ENCODE data around the gene DDAH1. TPM values are rescaled to one million over a fixed set of nuclear protein-coding genes. Genes with fewer than 3 reads are reported as not detected.

The DDAH1 gene
- total RNA-seq, 1 experiment from 2014 or later, result 36.3 TPM

DNA sequence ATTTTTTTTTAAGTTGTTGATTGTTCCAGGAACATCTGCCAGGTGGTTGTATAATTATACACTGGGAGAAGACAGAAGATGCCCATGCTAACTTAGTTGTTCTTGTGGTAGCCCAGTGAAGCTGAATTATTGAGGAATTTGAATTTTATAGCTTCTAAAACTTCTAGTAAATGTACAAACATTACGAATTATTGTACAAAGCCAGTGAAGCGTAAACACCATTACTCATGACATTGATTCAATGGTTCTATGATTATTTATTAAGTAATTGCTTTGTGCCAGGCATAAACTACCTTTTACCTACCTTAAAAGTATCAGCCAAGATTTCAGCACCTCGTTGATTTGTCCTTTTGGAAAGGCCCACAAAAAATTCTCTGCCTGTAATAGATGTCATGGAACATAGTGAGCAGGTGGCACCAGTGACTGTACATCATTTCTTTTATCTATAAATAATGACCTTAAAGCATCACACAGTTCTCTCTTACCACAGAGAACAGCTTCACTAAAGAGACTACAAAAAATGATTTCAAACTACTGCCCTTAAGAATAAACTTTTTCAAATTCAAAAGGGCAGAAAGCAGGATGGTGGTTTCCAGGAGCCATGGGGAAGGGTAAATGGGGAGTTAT, 113.6 kb downstream of the DDAH1 start:
- Mint-ChIP-seq H3K27me3 (ENCODE audit: low read depth) (no peaks in the 10 kb centered on the region), H3K4me1 (peaks cover 9 to 13% of the 10 kb centered on the region in 2 experiments; a peak in 3 of 4 replicates), H3K27ac (no peak overlapping the region), H3K9me3 (no peaks in the 10 kb centered on the region), H3K4me3 (no peak overlapping the region), H3K36me3 (ENCODE audit: insufficient read depth in 1 of 3, low read depth in 3 of 3) (peaks cover 0 to 25% (median 2%) of the 10 kb centered on the region in 3 experiments; a peak in 5 of 7 replicates)
- Histone ChIP-seq H3K27me3 (ENCODE audit: insufficient read depth, low read length) (no peaks in the 10 kb centered on the region), H3K4ac (ENCODE audit: low read depth, low read length) (no peak overlapping the region), H2AK5ac (ENCODE audit: insufficient read length, low read length) (no peak overlapping the region), H3T11ph (ENCODE audit: low read length) (no peak overlapping the region), H3K56ac (ENCODE audit: insufficient read length, low read depth, low read length) (no peak overlapping the region), H3K14ac (ENCODE audit: insufficient read depth, low read length) (no peak overlapping the region), H2BK20ac (ENCODE audit: low read depth, low read length, poor library complexity, severe bottlenecking) (no peak overlapping the region), H4K5ac (ENCODE audit: insufficient read length, low read depth, low read length) (no peak overlapping the region), H3K27ac (ENCODE audit: insufficient read length, low read depth, low read length) (no peak overlapping the region), H3K23me2 (ENCODE audit: insufficient read length, low read depth, low read length, poor library complexity, severe bottlenecking) (no peaks in the 10 kb centered on the region), H4K8ac (replicated peaks; ENCODE audit: insufficient read length, low read depth, low read length) (no peak overlapping the region), H3K79me1 (ENCODE audit: insufficient read depth, low read depth, low read length, poor library complexity, severe bottlenecking) (no peaks in the 10 kb centered on the region), H3K23ac (ENCODE audit: insufficient read length, low read depth, low read length) (no peak overlapping the region), H3K79me2 (ENCODE audit: insufficient read depth, low read length) (no peaks in the 10 kb centered on the region), H3K9me3 (ENCODE audit: control insufficient read depth, low read depth, low read length) (no peaks in the 10 kb centered on the region), H3K4me2 (ENCODE audit: insufficient read depth, insufficient read length, low read length) (no peak overlapping the region), H3K18ac (ENCODE audit: insufficient read length, low read depth, low read length) (no peak overlapping the region), H2AFZ (ENCODE audit: low read length) (no peak overlapping the region), H2BK5ac (ENCODE audit: insufficient read length, low read length) (no peak overlapping the region), H2BK12ac (ENCODE audit: insufficient read length, low read depth, low read length) (no peak overlapping the region), H4K91ac (ENCODE audit: insufficient read length, low read depth, low read length) (no peak overlapping the region), H3K9ac (ENCODE audit: extremely low read depth, insufficient read length, low read length) (no peak overlapping the region), H2BK120ac (ENCODE audit: low read depth, low read length, poor library complexity, severe bottlenecking) (no peak overlapping the region), H3K4me1 (ENCODE audit: insufficient read depth, low read length) (peaks cover 7% of the 10 kb centered on the region; the same call in 1 of the 2 replicates), H2BK15ac (ENCODE audit: low read depth, low read length) (no peak overlapping the region), H4K20me1 (ENCODE audit: control insufficient read depth, insufficient read depth, insufficient read length) (no peaks in the 10 kb centered on the region)
- TF ChIP-seq, protein P1, sequence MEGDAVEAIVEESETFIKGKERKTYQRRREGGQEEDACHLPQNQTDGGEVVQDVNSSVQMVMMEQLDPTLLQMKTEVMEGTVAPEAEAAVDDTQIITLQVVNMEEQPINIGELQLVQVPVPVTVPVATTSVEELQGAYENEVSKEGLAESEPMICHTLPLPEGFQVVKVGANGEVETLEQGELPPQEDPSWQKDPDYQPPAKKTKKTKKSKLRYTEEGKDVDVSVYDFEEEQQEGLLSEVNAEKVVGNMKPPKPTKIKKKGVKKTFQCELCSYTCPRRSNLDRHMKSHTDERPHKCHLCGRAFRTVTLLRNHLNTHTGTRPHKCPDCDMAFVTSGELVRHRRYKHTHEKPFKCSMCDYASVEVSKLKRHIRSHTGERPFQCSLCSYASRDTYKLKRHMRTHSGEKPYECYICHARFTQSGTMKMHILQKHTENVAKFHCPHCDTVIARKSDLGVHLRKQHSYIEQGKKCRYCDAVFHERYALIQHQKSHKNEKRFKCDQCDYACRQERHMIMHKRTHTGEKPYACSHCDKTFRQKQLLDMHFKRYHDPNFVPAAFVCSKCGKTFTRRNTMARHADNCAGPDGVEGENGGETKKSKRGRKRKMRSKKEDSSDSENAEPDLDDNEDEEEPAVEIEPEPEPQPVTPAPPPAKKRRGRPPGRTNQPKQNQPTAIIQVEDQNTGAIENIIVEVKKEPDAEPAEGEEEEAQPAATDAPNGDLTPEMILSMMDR (conservative IDR thresholded peaks at IDR 0.05), result no peak
- DNase-seq, result no peak
- no CpG with 5 or more reads among the region's 3 CpGs for WGBS (ENCODE audit: extremely low coverage, insufficient read length, low lambda C conversion rate)

Data from H9 (cell line).